Dedifferentiated amniotic fluid mesenchymal stem cell (primary cell): Measurements from ENCODE around the gene PJA2.
"Not testable (repeated sequence)": the region's sequence is repeated elsewhere in the genome, so short reads cannot be mapped to it uniquely, and the experiment has no call there.

ENCODE experiments used
- DNase-seq: peaks from one replicate; pipeline ENCODE4 v3.0.0-alpha.2; 2016; ENCODE audit errors: extremely low spot score

PJA2 gene

GRCh38 chr5:109309326-109310063 lies 100.3 kb downstream of the PJA2 start:
- DNase-seq: no peak

GRCh38 chr5:109307951-109308350 lies 101.8 kb downstream of the PJA2 start:
- DNase-seq: no peak

- DNase-seq: no peak
Measured at GRCh38 chr5:109307456-109307855, 102.3 kb downstream of the PJA2 start.

GRCh38 chr5:109305352-109305751 lies 104.4 kb downstream of the PJA2 start:
- no peak for DNase-seq

GRCh38 chr5:109304309-109304708 lies 105.5 kb downstream of the PJA2 start:
- no peak for DNase-seq

- no peak for DNase-seq
Measured at GRCh38 chr5:109300367-109300766, 109.4 kb downstream of the PJA2 start.

- no peak for DNase-seq
Measured at GRCh38 chr5:109299557-109299956, 110.2 kb downstream of the PJA2 start.

- no peak for DNase-seq
Measured at GRCh38 chr5:109298794-109299193, 111.0 kb downstream of the PJA2 start.

GRCh38 chr5:109297900-109298299 lies 111.9 kb downstream of the PJA2 start:
- no peak for DNase-seq

GRCh38 chr5:109291090-109291489 lies 118.7 kb downstream of the PJA2 start:
- DNase-seq: no peak

GRCh38 chr5:109290231-109290630 lies 119.5 kb downstream of the PJA2 start:
- DNase-seq: no peak

GRCh38 chr5:109286628-109287027 lies 123.1 kb downstream of the PJA2 start:
- DNase-seq: not testable (repeated sequence)
